Endodermal cell (in vitro differentiated cells): Measurements from ENCODE around the gene MT2A. TPM values are rescaled to one million over a fixed set of nuclear protein-coding genes. Genes with fewer than 3 reads are reported as not detected.

Experiments used
- DNase-seq: peaks from one replicate; pipeline ENCODE4 v3.0.0-alpha.2; 2017
- H3K27ac ChIP-seq: 2 replicates; pipeline ENCODE4 v1.5.1; 2013; ENCODE audit warnings: mild to moderate bottlenecking, low read depth, low read length, moderate library complexity
- H3K27me3 ChIP-seq: 2 replicates; pipeline ENCODE4 v1.6.1; 2013; ENCODE audit warnings: mild to moderate bottlenecking, low read length, moderate library complexity; ENCODE audit not compliant: insufficient read depth, control insufficient read depth, poor library complexity, severe bottlenecking
- H3K36me3 ChIP-seq: 2 replicates; pipeline ENCODE4 v1.7.0; 2013; ENCODE audit warnings: mild to moderate bottlenecking, low read length, moderate library complexity; ENCODE audit not compliant: control insufficient read depth, insufficient read depth
- H3K4me1 ChIP-seq: one replicate; pipeline ENCODE4 v1.7.0; 2013; ENCODE audit warnings: low read length; ENCODE audit not compliant: control insufficient read depth, insufficient read depth
- H3K4me3 ChIP-seq: 2 replicates; pipeline ENCODE4 v1.5.1; 2013; ENCODE audit warnings: mild to moderate bottlenecking, low read length, moderate library complexity
- H3K9ac ChIP-seq: 2 replicates; pipeline ENCODE4 v1.6.1; 2013; ENCODE audit warnings: mild to moderate bottlenecking, low read length, moderate library complexity; ENCODE audit not compliant: poor library complexity, severe bottlenecking; ENCODE audit errors: extremely low read depth
- H3K9me3 ChIP-seq: 2 replicates; pipeline ENCODE4 v1.6.1; 2013; ENCODE audit warnings: mild to moderate bottlenecking, low read length, moderate library complexity; ENCODE audit not compliant: control insufficient read depth
- H3K27ac Mint-ChIP-seq: 2 replicates; pipeline ENCODE4 v1.8.0; 2020; ENCODE audit warnings: mixed read lengths
- H3K27me3 Mint-ChIP-seq: 2 replicates; pipeline ENCODE4 v1.8.0; 2021; ENCODE audit warnings: mild to moderate bottlenecking, mixed read lengths; ENCODE audit not compliant: insufficient read depth
- H3K36me3 Mint-ChIP-seq: 2 replicates; pipeline ENCODE4 v1.8.0; 2020; ENCODE audit warnings: low read depth, mixed read lengths
- H3K4me1 Mint-ChIP-seq: 2 replicates; pipeline ENCODE4 v1.8.0; 2020; ENCODE audit warnings: mixed read lengths
- H3K4me3 Mint-ChIP-seq: 2 replicates; pipeline ENCODE4 v1.8.0; 2020; ENCODE audit warnings: mild to moderate bottlenecking, moderate library complexity, mixed read lengths
- H3K9me3 Mint-ChIP-seq: 2 replicates; pipeline ENCODE4 v1.8.0; 2020; ENCODE audit warnings: mild to moderate bottlenecking, mixed read lengths
- WGBS, 2 experiments: methylation state at CpG; one replicate each; pipeline versions ENCODE4 v1.1.5 to v1.1.7; 2013; ENCODE audit warnings: missing lambda C conversion rate in 2 of 2, mixed read lengths in 1 of 2; ENCODE audit not compliant: insufficient coverage in 1 of 2, insufficient read length in 1 of 2; 5-methylcytosine and 5-hydroxymethylcytosine counted together
- total RNA-seq, 2 donors: library from RNA; stranded (reverse); fragmentation: NEBNext Ultra II Directional in 1 of 2; extraction: Animal tissue kit (Norgen Biotek cat#: 25700) in 1 of 2; gene quantifications; 2 replicates in 1 of 2; 3 replicates in 1 of 2; pipeline ENCODE4 v1.2.1, GENCODE V29; 2021
- TF ChIP-seq, protein P1 (sequence below): fragments of 200-600 bp; sonication (generic); conservative IDR thresholded peaks from 2 replicates; pipeline ENCODE4 v1.5.0; 2021; ENCODE audit warnings: antibody characterized with exemption, mild to moderate bottlenecking

Gene MT2A
- total RNA-seq, 2 donors from 2014 or later, result 6.8 TPM; not detected in 1

DNA sequence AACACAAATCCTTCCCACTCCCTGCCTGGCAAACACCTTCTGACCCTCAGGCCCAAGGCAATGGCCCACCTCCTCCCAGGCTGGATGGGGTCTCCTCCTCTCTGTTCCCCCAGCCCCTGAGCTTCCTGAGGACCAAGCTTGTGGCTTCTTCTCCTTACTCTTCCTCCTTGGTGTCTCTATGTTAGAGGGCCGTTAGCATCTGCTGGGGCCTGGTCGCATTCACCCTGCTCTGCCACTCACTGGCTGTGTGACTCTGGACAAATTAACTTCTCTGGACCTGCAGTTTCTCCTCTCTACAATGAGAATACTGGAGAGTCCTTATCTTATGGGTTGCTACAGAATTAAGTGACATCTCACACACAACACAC is 725 bp upstream of the MT2A start:
- Histone ChIP-seq H3K4me3 (no peak overlapping the region), H3K9ac (no peak overlapping the region), H3K9me3 (no peaks in the 10 kb centered on the region), H3K4me1 (no peaks in the 10 kb centered on the region), H3K27ac (no peak overlapping the region), H3K27me3 (peaks cover 52% of the 10 kb centered on the region), H3K36me3 (no peaks in the 10 kb centered on the region)
- peaks cover 65% of the 10 kb centered on the region for H3K27me3 Mint-ChIP-seq
- peak overlapping the region; percentile 61 for H3K4me3 Mint-ChIP-seq
- H3K36me3 Mint-ChIP-seq, result no peaks in the 10 kb centered on the region
- no peaks in the 10 kb centered on the region for H3K9me3 Mint-ChIP-seq
- H3K27ac Mint-ChIP-seq, result no peak overlapping the region
- TF ChIP-seq, protein P1, sequence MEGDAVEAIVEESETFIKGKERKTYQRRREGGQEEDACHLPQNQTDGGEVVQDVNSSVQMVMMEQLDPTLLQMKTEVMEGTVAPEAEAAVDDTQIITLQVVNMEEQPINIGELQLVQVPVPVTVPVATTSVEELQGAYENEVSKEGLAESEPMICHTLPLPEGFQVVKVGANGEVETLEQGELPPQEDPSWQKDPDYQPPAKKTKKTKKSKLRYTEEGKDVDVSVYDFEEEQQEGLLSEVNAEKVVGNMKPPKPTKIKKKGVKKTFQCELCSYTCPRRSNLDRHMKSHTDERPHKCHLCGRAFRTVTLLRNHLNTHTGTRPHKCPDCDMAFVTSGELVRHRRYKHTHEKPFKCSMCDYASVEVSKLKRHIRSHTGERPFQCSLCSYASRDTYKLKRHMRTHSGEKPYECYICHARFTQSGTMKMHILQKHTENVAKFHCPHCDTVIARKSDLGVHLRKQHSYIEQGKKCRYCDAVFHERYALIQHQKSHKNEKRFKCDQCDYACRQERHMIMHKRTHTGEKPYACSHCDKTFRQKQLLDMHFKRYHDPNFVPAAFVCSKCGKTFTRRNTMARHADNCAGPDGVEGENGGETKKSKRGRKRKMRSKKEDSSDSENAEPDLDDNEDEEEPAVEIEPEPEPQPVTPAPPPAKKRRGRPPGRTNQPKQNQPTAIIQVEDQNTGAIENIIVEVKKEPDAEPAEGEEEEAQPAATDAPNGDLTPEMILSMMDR, result no peak
- DNase-seq, result no peak
- 80% methylated on average over 2 of the region's 2 CpGs; no CpG with 5 or more reads in 1 of the 2 experiments for WGBS, 2 experiments
- peaks cover 18% of the 10 kb centered on the region for H3K4me1 Mint-ChIP-seq

DNA sequence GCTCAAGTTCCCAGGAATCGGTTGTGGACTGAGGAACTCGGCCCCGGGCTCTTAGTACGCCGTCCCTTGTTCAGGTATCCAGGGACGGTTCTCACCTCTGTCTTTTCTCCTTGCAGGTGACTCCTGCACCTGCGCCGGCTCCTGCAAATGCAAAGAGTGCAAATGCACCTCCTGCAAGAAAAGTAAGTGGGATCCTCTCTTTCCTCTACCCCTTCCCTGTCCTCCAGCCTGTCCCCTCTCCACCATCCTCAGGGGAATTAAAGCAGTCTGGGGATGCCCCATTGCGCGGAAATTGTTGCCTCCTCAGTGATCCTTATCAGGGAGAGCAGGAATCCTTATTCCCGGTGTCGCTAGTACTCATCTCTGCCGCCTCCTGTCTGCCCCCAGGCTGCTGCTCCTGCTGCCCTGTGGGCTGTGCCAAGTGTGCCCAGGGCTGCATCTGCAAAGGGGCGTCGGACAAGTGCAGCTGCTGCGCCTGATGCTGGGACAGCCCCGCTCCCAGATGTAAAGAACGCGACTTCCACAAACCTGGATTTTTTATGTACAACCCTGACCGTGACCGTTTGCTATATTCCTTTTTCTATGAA is 585 bp downstream of the MT2A start:
- Histone ChIP-seq H3K4me1 (no peaks in the 10 kb centered on the region), H3K9ac (no peak overlapping the region), H3K4me3 (peak overlapping the region; percentile 83), H3K9me3 (no peaks in the 10 kb centered on the region), H3K36me3 (no peaks in the 10 kb centered on the region), H3K27ac (no peak overlapping the region), H3K27me3 (peaks cover 60% of the 10 kb centered on the region)
- no peaks in the 10 kb centered on the region for H3K36me3 Mint-ChIP-seq
- H3K27ac Mint-ChIP-seq, result no peak overlapping the region
- TF ChIP-seq, protein P1, result no peak
- H3K4me1 Mint-ChIP-seq, result peaks cover 18% of the 10 kb centered on the region
- no peaks in the 10 kb centered on the region for H3K9me3 Mint-ChIP-seq
- H3K27me3 Mint-ChIP-seq, result peaks cover 72% of the 10 kb centered on the region
- DNase-seq, result peak; percentile 68
- H3K4me3 Mint-ChIP-seq, result peak overlapping the region; percentile 61
- WGBS, 2 experiments, result 5 to 6% methylated on average over 12 to 21 of the region's 21 CpGs

DNA sequence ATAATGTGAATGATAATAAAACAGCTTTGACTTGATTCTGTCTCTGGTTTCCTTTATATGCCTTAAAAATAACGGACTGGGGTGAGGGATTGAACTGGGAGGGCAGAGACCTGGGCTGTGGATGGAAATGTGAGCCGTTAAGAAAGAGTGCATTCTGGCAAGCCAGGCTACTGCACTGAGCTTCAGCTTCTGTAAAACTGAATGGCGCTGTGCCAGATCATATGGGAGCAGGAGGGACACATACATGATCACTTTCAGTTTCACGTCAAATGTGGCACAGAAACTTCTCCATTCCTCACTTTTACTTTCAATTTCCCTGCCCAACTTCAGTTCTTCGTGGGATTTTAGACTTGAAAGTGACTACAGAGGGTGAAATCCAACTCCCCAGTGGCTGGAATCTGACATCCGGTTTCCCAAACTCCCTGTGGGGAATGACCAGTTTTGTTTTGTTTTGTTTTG is 1.1 kb downstream of the MT2A start:
- H3K27me3 ChIP-seq, result peaks cover 65% of the 10 kb centered on the region
- peaks cover 77% of the 10 kb centered on the region for H3K27me3 Mint-ChIP-seq
- TF ChIP-seq, protein P1, result no peak
- no peaks in the 10 kb centered on the region for H3K9me3 Mint-ChIP-seq
- no peaks in the 10 kb centered on the region for H3K9me3 ChIP-seq
- H3K27ac ChIP-seq, result no peak overlapping the region
- no peak overlapping the region for H3K9ac ChIP-seq
- H3K4me3 Mint-ChIP-seq, result peak overlapping the region; percentile 61
- no peaks in the 10 kb centered on the region for H3K36me3 ChIP-seq
- peak overlapping the region; percentile 83 for H3K4me3 ChIP-seq
- 4 to 9% methylated on average over 5 to 6 of the region's 6 CpGs for WGBS, 2 experiments
- H3K4me1 Mint-ChIP-seq, result peaks cover 18% of the 10 kb centered on the region
- H3K27ac Mint-ChIP-seq, result no peak overlapping the region
- no peaks in the 10 kb centered on the region for H3K36me3 Mint-ChIP-seq
- peak; percentile 45 for DNase-seq
- no peaks in the 10 kb centered on the region for H3K4me1 ChIP-seq
